ENCODE results near the gene OLFM2.
A peak's percentile ranks its signal among the peaks of the same experiment; 100 is the strongest.

The OLFM2 gene

DNA sequence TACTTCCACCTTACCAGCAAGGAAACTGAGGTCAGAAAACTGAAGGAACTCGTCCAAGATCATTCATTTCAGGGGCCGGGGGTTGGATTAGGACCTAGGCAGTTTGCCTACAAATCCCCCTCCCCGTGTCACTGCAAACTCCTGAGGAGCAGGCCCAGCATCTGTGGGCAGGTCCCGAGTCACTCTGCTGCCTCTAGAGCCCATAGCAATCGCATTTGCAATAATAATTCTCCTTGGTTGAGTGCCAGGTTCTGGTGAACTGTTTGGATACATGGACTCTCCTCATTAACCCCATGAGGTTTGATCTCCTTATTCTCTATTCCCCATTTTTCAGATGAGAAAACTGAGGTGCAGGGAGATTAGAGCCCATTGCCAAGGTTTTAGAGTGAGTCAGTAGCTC lies 100.3 kb downstream of the OLFM2 start:
- H3F3A ChIP-seq (ENCODE audit: low read depth): no peaks in the 10 kb centered on the region
- H3K9ac ChIP-seq (ENCODE audit: low read depth, low read length, poor library complexity, severe bottlenecking): peak overlapping the region; percentile 96
- peak overlapping the region; percentile 99 for H3K4me3 ChIP-seq (ENCODE audit: low read length, poor library complexity, severe bottlenecking)
- H3K9me2 ChIP-seq (replicated peaks; ENCODE audit: low read depth, low read length): no peaks in the 10 kb centered on the region
- peak overlapping the region; percentile 100 for H3K4me2 ChIP-seq (ENCODE audit: low read depth, low read length, poor library complexity, severe bottlenecking)
- H3K4me1 ChIP-seq (ENCODE audit: insufficient read depth, low read length, poor library complexity, severe bottlenecking): peaks cover 14% of the 10 kb centered on the region
- H4K20me1 ChIP-seq (ENCODE audit: insufficient read depth, low read length, poor library complexity, severe bottlenecking): peaks cover 15% of the 10 kb centered on the region
- peaks cover 6% of the 10 kb centered on the region; the same call in 1 of the 2 replicates for H3K36me3 ChIP-seq (ENCODE audit: insufficient read depth, low read length)
- no peak for TF ChIP-seq EZH2phosphoT487 (IDR thresholded peaks at IDR 0.05; ENCODE audit: borderline replicate concordance)
- TF ChIP-seq, protein P1, sequence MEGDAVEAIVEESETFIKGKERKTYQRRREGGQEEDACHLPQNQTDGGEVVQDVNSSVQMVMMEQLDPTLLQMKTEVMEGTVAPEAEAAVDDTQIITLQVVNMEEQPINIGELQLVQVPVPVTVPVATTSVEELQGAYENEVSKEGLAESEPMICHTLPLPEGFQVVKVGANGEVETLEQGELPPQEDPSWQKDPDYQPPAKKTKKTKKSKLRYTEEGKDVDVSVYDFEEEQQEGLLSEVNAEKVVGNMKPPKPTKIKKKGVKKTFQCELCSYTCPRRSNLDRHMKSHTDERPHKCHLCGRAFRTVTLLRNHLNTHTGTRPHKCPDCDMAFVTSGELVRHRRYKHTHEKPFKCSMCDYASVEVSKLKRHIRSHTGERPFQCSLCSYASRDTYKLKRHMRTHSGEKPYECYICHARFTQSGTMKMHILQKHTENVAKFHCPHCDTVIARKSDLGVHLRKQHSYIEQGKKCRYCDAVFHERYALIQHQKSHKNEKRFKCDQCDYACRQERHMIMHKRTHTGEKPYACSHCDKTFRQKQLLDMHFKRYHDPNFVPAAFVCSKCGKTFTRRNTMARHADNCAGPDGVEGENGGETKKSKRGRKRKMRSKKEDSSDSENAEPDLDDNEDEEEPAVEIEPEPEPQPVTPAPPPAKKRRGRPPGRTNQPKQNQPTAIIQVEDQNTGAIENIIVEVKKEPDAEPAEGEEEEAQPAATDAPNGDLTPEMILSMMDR (conservative IDR thresholded peaks at IDR 0.05; ENCODE audit: low read length): no peak
- no peaks in the 10 kb centered on the region for H3K9me3 ChIP-seq (ENCODE audit: insufficient read depth, low read depth, low read length)
- H3K27me3 ChIP-seq (ENCODE audit: insufficient read depth, low read length, poor library complexity, severe bottlenecking): no peaks in the 10 kb centered on the region
- H3K79me2 ChIP-seq (ENCODE audit: insufficient read depth, low read length): peaks cover 30% of the 10 kb centered on the region
- H2AFZ ChIP-seq (ENCODE audit: low read length): no peak overlapping the region

DNA sequence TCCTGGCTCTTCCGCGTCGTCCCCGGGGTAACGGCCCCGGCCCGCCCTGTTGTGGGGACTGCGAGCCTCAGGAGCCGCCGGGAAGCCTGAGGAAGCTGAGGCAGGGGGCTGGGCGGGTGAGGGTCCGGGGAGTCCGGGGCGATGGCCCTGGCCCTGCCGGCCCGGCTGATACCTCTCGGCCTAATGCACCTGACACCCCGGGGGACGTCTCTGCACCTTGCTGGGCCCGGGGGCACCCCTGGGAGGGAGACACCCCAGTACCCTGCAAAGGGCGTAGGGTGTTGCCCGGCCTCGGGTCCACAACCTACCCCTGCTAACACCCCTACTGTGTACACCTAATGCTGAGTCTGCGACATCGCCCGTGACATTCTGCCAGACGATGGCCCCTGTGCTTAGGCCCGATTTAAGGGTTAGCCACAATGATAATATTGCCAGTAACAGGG lies 100.8 kb downstream of the OLFM2 start:
- Histone ChIP-seq H3K9me3 (ENCODE audit: insufficient read depth, low read depth, low read length) (no peaks in the 10 kb centered on the region), H3K9me2 (replicated peaks; ENCODE audit: low read depth, low read length) (no peaks in the 10 kb centered on the region), H3K4me3 (ENCODE audit: low read length, poor library complexity, severe bottlenecking) (peak overlapping the region; percentile 99), H3K9ac (ENCODE audit: low read depth, low read length, poor library complexity, severe bottlenecking) (peak overlapping the region; percentile 96), H3F3A (ENCODE audit: low read depth) (no peaks in the 10 kb centered on the region), H2AFZ (ENCODE audit: low read length) (peak overlapping the region; percentile 70; the same call in 1 of the 2 replicates), H3K27me3 (ENCODE audit: insufficient read depth, low read length, poor library complexity, severe bottlenecking) (no peaks in the 10 kb centered on the region), H3K4me2 (ENCODE audit: low read depth, low read length, poor library complexity, severe bottlenecking) (peak overlapping the region; percentile 100), H3K36me3 (ENCODE audit: insufficient read depth, low read length) (peaks cover 3% of the 10 kb centered on the region; the same call in 1 of the 2 replicates), H3K79me2 (ENCODE audit: insufficient read depth, low read length) (peaks cover 27% of the 10 kb centered on the region), H3K4me1 (ENCODE audit: insufficient read depth, low read length, poor library complexity, severe bottlenecking) (peaks cover 14% of the 10 kb centered on the region), H4K20me1 (ENCODE audit: insufficient read depth, low read length, poor library complexity, severe bottlenecking) (peaks cover 15% of the 10 kb centered on the region)
- TF ChIP-seq, protein P1 (conservative IDR thresholded peaks at IDR 0.05; ENCODE audit: low read length): no peak
- no peak for TF ChIP-seq EZH2phosphoT487 (IDR thresholded peaks at IDR 0.05; ENCODE audit: borderline replicate concordance)

DNA sequence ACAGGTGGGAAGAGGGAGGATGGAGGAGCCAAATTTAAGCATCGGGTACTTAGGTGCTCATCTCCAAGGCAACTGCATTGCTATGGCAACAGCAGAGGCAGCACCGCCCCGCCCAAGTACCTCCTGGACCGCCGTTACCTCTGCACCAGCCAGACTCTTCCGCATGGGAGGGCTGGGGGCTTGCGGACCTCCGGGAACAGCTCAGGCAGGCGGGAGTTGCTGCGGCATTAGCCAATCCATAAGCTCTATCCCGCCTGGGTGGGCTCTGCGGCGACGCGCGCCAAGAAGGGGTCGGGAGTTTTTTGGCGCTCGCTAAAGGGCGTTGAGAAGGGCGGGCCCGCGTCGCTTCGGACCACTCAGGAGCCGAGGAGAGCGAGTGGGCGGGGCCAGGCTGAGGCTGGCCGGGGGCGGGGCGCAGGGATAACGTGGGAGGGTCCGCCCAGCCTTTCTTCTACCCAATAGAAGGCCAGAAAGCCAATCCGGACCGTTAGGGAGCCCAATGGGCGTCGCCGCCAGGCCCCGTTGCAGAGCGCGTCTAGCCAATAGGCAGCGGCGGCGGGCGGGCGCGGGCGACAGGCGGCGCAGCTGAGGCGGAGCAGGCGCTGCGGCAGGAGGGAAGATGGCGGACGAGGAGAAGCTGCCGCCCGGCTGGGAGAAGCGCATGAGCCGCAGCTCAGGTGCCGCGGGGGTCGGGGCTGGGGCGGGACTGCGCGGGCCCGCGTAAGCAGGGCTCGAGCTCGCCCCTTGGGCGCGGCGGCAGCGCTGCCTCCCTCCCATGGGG lies 101.4 kb downstream of the OLFM2 start, which contains the start of gene PIN1:
Gene PIN1, plus strand, starts transcription at position 593 of the 781 bp plus-strand sequence. Its CDS starts 27 bp downstream, at position 620.
- no peaks in the 10 kb centered on the region for H3K27me3 ChIP-seq (ENCODE audit: insufficient read depth, low read length, poor library complexity, severe bottlenecking)
- H3K4me2 ChIP-seq (ENCODE audit: low read depth, low read length, poor library complexity, severe bottlenecking): peak within 1 kb of the TSS; percentile 100
- TF ChIP-seq, protein P1 (conservative IDR thresholded peaks at IDR 0.05; ENCODE audit: low read length): peak; percentile 25; the same call in 1 of the 2 replicates
- no peak for TF ChIP-seq EZH2phosphoT487 (IDR thresholded peaks at IDR 0.05; ENCODE audit: borderline replicate concordance)
- no peaks in the 10 kb centered on the region for H3F3A ChIP-seq (ENCODE audit: low read depth)
- peak within 1 kb of the TSS; percentile 87 for H2AFZ ChIP-seq (ENCODE audit: low read length)
- no peaks in the 10 kb centered on the region for H3K9me2 ChIP-seq (replicated peaks; ENCODE audit: low read depth, low read length)
- peaks cover 33% of the 10 kb centered on the region for H3K79me2 ChIP-seq (ENCODE audit: insufficient read depth, low read length)
- H3K4me1 ChIP-seq (ENCODE audit: insufficient read depth, low read length, poor library complexity, severe bottlenecking): peaks cover 14% of the 10 kb centered on the region
- peak within 1 kb of the TSS; percentile 96 for H3K9ac ChIP-seq (ENCODE audit: low read depth, low read length, poor library complexity, severe bottlenecking)
- no peaks in the 10 kb centered on the region for H3K9me3 ChIP-seq (ENCODE audit: insufficient read depth, low read depth, low read length)
- no peaks in the 10 kb centered on the region for H3K36me3 ChIP-seq (ENCODE audit: insufficient read depth, low read length)
- H4K20me1 ChIP-seq (ENCODE audit: insufficient read depth, low read length, poor library complexity, severe bottlenecking): peaks cover 17% of the 10 kb centered on the region
- peak within 1 kb of the TSS; percentile 99 for H3K4me3 ChIP-seq (ENCODE audit: low read length, poor library complexity, severe bottlenecking)

Measured in Loucy (cell line).